K562 (cell line): ENCODE data around the gene AMT. TPM values are rescaled to one million over a fixed set of nuclear protein-coding genes. Genes with fewer than 3 reads are reported as not detected.

Experiments
- ATAC-seq: fragments of 200-7000 bp; cut with Tn5 transposase; 3 replicates; pipeline ENCODE4 v1.9.1; 2020; ENCODE audit warnings: moderate library complexity
- BruUV-seq: library from RNA; stranded (reverse); fragments of 400-500 nt; replicated peaks from 2 replicates; lab custom pipeline; 2021; lab: Mats Ljungman, UMichigan
- CTCF ChIA-PET: fragments of 300-600 bp; formaldehyde crosslinking; extraction: SDS; loops from one replicate; lab custom pipeline; 2021; ENCODE audit warnings: low intra/inter-chr PET ratio; lab: Yijun Ruan, JAX
- POLR2A ChIA-PET: fragments of 300-600, 350-650 bp; sonication (Branson Sonifier 250); formaldehyde crosslinking; extraction: SDS; loops from one replicate; lab custom pipeline; 2021; ENCODE audit warnings: antibody characterized with exemption, inconsistent platforms; lab: Yijun Ruan, JAX
- DNase-seq, 4 experiments: peaks; one replicate each; pipeline versions ENCODE4 v3.0.0 to v3.0.0-alpha.2; 2011 to 2018; ENCODE audit warnings: low spot score in 3 of 4, mixed read lengths in 3 of 4; ENCODE audit errors: extremely low read depth in 1 of 4
- FAIRE-seq: peaks from 2 replicates; lab custom pipeline; 2011; peaks lifted over from hg19 to GRCh38; lab: Jason Lieb, UNC
- H2AFZ ChIP-seq: 2 replicates; pipeline ENCODE4 v1.6.0; 2011; ENCODE audit warnings: low read depth, low read length, control low read depth, inconsistent platforms
- H3K27ac ChIP-seq: fragments of 200-600 bp; 3 replicates; pipeline ENCODE4 v1.8.0; 2011; ENCODE audit warnings: low read depth, mild to moderate bottlenecking, control low read depth, inconsistent platforms, low read length, moderate library complexity, mixed read lengths; ENCODE audit errors: extremely low read depth
- H3K27me3 ChIP-seq, 2 experiments: fragments of 300-600 bp in 1 of 2; 2 replicates in 1 of 2; 3 replicates in 1 of 2; pipeline versions ENCODE4 v1.6.0 to v1.8.0; 2011; ENCODE audit warnings: inconsistent platforms in 2 of 2, low read length in 2 of 2, mild to moderate bottlenecking in 1 of 2, mixed read lengths in 1 of 2, moderate library complexity in 1 of 2; ENCODE audit not compliant: control insufficient read depth in 2 of 2, insufficient read depth in 2 of 2
- H3K36me3 ChIP-seq: fragments of 300-600 bp; 3 replicates; pipeline ENCODE4 v1.8.0; 2011; ENCODE audit warnings: mild to moderate bottlenecking, low read length, inconsistent platforms; ENCODE audit not compliant: control insufficient read depth, insufficient read depth
- H3K4me1 ChIP-seq, 2 experiments: fragments of 200-600 bp in 1 of 2; replicated peaks in 1 of 2; 2 replicates in 1 of 2; 3 replicates in 1 of 2; pipeline versions ENCODE4 v1.5.1 to v1.8.0; 2011; ENCODE audit warnings: inconsistent platforms in 2 of 2, low read length in 2 of 2, mild to moderate bottlenecking in 1 of 2, mixed read lengths in 1 of 2, moderate library complexity in 1 of 2; ENCODE audit not compliant: control insufficient read depth in 2 of 2, insufficient read depth in 2 of 2
- H3K4me2 ChIP-seq: 2 replicates; pipeline ENCODE4 v1.6.1; 2011; ENCODE audit warnings: low read length, control low read depth, inconsistent platforms, mixed read lengths; ENCODE audit not compliant: insufficient read depth
- H3K4me3 ChIP-seq: fragments of 200-600 bp; sonication (generic), shearing (Covaris generic); 2 replicates; pipeline ENCODE4 v1.5.1; 2016; ENCODE audit warnings: control low read depth, inconsistent platforms
- H3K79me2 ChIP-seq: fragments of 200-600 bp; 3 replicates; pipeline ENCODE4 v1.8.0; 2011; ENCODE audit warnings: low read length, inconsistent platforms; ENCODE audit not compliant: control insufficient read depth, insufficient read depth
- H3K9ac ChIP-seq, 2 experiments: 2 replicates each; pipeline versions ENCODE4 v1.6.0 to v1.6.1; 2011; ENCODE audit warnings: low read depth in 2 of 2, low read length in 2 of 2, control low read depth in 1 of 2, inconsistent platforms in 1 of 2, mild to moderate bottlenecking in 1 of 2, mixed read lengths in 1 of 2; ENCODE audit not compliant: insufficient read depth in 1 of 2
- H3K9me1 ChIP-seq: one replicate; pipeline ENCODE4 v1.6.0; 2011; ENCODE audit warnings: inconsistent platforms, mild to moderate bottlenecking, low read length, moderate library complexity; ENCODE audit not compliant: control insufficient read depth, insufficient read depth
- H3K9me3 ChIP-seq: replicated peaks from 2 replicates; pipeline ENCODE4 v1.5.1; 2011; ENCODE audit warnings: low read depth, low read length, inconsistent platforms; ENCODE audit not compliant: control insufficient read depth, insufficient read depth
- H4K20me1 ChIP-seq: replicated peaks from 2 replicates; pipeline ENCODE4 v1.6.1; 2011; ENCODE audit warnings: low read length, inconsistent platforms, mixed read lengths; ENCODE audit not compliant: control insufficient read depth, insufficient read depth
- AFF1 ChIP-seq, 2 experiments: fragments of 450-650 bp; IDR thresholded peaks; 2 replicates each; pipeline ENCODE4 v1.6.1; 2018; ENCODE audit warnings: mild to moderate bottlenecking in 2 of 2, low read depth in 1 of 2; ENCODE audit not compliant: partially characterized antibody in 2 of 2
- ASH1L ChIP-seq: fragments of 450-650 bp; IDR thresholded peaks from 2 replicates; pipeline ENCODE4 v1.6.1; 2018; ENCODE audit warnings: borderline replicate concordance, mild to moderate bottlenecking, low read depth; ENCODE audit not compliant: partially characterized antibody
- BRD9 ChIP-seq: fragments of 450-650 bp; IDR thresholded peaks from 2 replicates; pipeline ENCODE4 v1.6.1; 2018; ENCODE audit warnings: low read depth; ENCODE audit not compliant: partially characterized antibody
- MXD1 ChIP-seq: fragments of 250-450 bp; sonication (Bioruptor Pico); IDR thresholded peaks from 2 replicates; pipeline ENCODE4 v1.8.0; 2021; ENCODE audit warnings: borderline replicate concordance, mild to moderate bottlenecking, moderate library complexity; ENCODE audit not compliant: poor library complexity, severe bottlenecking
- ZNF780A ChIP-seq: fragments of 250-450 bp; sonication (Bioruptor Pico); IDR thresholded peaks from 2 replicates; pipeline ENCODE4 v1.5.0; 2021; ENCODE audit warnings: mild to moderate bottlenecking
- WGBS: fragments of 100-300 bp; shearing (Covaris generic); methylation state at CpG from one replicate; pipeline ENCODE4 v1.1.6; 2016; ENCODE audit warnings: low coverage, mixed read lengths; ENCODE audit not compliant: insufficient coverage; ENCODE audit errors: missing lambda C conversion rate; 5-methylcytosine and 5-hydroxymethylcytosine counted together
- in situ Hi-C: fragments of 300-500 bp; cut with MboI; formaldehyde crosslinking; loops from 4 replicates; pipeline ENCODE4 v1.15.0; 2018; ENCODE audit warnings: inconsistent platforms, mixed read lengths
- intact Hi-C: fragments of 100-400 bp; cut with micrococcal nuclease; formaldehyde crosslinking; loops from 2 replicates; pipeline ENCODE4 v1.14.2; 2022
- polyA plus RNA-seq, 8 experiments: library from polyadenylated mRNA; depleted of rRNA in 4 of 8; stranded (reverse) in 5 of 8; unstranded in 3 of 8; fragments of >200 nt; fragmentation: Nextera tagmentation in 2 of 8; fragmentation: Illumina TruSeq in 1 of 8; extraction: Ambion mirVana in 2 of 8; extraction: Trizol in 1 of 8; gene quantifications; 2 replicates each; pipeline versions ENCODE4 v1.2.1 to v1.2.3, GENCODE V29; 2011 to 2014; ENCODE audit warnings: inconsistent platforms in 1 of 8, missing spikeins in 1 of 8
- total RNA-seq, 7 experiments: library from RNA; depleted of rRNA in 6 of 7; stranded (reverse); fragments of >200 nt in 6 of 7; fragmentation: Illumina TruSeq in 2 of 7; extraction: Trizol in 2 of 7; gene quantifications; 2 replicates each; pipeline versions ENCODE4 v1.2.1 to v1.2.3, GENCODE V29; 2011 to 2021; ENCODE audit warnings: low replicate concordance in 1 of 7
- TF ChIP-seq, protein P1 (sequence below), 2 experiments: fragments of 450-650 bp in 1 of 2; sonication (generic) in 1 of 2; formaldehyde crosslinking in 1 of 2; IDR thresholded peaks in 1 of 2; conservative IDR thresholded peaks in 1 of 2; 2 replicates each; pipeline versions ENCODE4 v1.6.1 to v1.8.1; 2016 to 2023; ENCODE audit warnings: mild to moderate bottlenecking in 2 of 2, moderate library complexity in 2 of 2, inconsistent platforms in 1 of 2, missing genetic modification reagents in 1 of 2
- TF ChIP-seq, protein P2 (sequence below): fragments of 150-350 bp; IDR thresholded peaks from 2 replicates; pipeline ENCODE4 v1.6.1; 2014; ENCODE audit warnings: low read depth, mild to moderate bottlenecking, low read length, borderline replicate concordance

AMT gene
- total and polyA plus RNA-seq, 9 of the 15 experiments (the other 6 are each of a cell fraction or from before 2014, with no cell fraction given): 0.14 to 2.1 (median 0.52) TPM

- TF ChIP-seq, protein P1, sequence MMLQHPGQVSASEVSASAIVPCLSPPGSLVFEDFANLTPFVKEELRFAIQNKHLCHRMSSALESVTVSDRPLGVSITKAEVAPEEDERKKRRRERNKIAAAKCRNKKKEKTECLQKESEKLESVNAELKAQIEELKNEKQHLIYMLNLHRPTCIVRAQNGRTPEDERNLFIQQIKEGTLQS (IDR thresholded peaks at IDR 0.05): peak; percentile 47
- TF ChIP-seq, protein P1 (CRISPR knock-in tag; conservative IDR thresholded peaks at IDR 0.05): no peak
- TF ChIP-seq, protein P2, sequence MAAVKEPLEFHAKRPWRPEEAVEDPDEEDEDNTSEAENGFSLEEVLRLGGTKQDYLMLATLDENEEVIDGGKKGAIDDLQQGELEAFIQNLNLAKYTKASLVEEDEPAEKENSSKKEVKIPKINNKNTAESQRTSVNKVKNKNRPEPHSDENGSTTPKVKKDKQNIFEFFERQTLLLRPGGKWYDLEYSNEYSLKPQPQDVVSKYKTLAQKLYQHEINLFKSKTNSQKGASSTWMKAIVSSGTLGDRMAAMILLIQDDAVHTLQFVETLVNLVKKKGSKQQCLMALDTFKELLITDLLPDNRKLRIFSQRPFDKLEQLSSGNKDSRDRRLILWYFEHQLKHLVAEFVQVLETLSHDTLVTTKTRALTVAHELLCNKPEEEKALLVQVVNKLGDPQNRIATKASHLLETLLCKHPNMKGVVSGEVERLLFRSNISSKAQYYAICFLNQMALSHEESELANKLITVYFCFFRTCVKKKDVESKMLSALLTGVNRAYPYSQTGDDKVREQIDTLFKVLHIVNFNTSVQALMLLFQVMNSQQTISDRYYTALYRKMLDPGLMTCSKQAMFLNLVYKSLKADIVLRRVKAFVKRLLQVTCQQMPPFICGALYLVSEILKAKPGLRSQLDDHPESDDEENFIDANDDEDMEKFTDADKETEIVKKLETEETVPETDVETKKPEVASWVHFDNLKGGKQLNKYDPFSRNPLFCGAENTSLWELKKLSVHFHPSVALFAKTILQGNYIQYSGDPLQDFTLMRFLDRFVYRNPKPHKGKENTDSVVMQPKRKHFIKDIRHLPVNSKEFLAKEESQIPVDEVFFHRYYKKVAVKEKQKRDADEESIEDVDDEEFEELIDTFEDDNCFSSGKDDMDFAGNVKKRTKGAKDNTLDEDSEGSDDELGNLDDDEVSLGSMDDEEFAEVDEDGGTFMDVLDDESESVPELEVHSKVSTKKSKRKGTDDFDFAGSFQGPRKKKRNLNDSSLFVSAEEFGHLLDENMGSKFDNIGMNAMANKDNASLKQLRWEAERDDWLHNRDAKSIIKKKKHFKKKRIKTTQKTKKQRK: no peak
Measured at GRCh38 chr3:49399461-49399860, 22.8 kb downstream of the AMT start (continued).

GRCh38 chr3:49397470-49397869, 24.8 kb downstream of the AMT start:
- ChIA-PET CTCF (no interaction called here), POLR2A (interaction anchor here (0.7 to 1.1 kb wide), 4 partner anchors 11 to 57 kb away, joined by 3 to 4 read pairs (median 4); partner anchors contain the start of gene USP4)
- Histone ChIP-seq H3K79me2 (peaks cover 90% of the 10 kb centered on the region), H3K4me1 (peaks cover 6 to 23% of the 10 kb centered on the region in 2 experiments; a peak in 3 of 5 replicates), H2AFZ (no peak overlapping the region), H3K9me1 (peaks cover 2% of the 10 kb centered on the region), H3K27ac (peak overlapping the region; percentile 11; the same call in 2 of the 3 replicates), H3K9ac (no peak overlapping the region), H3K4me3 (no peak overlapping the region), H4K20me1 (peaks cover 23% of the 10 kb centered on the region), H3K27me3 (no peaks in the 10 kb centered on the region), H3K9me3 (no peaks in the 10 kb centered on the region), H3K36me3 (peaks cover 45% of the 10 kb centered on the region), H3K4me2 (peak overlapping the region; percentile 33; the same call in 1 of the 2 replicates)
- ATAC-seq (peak; percentile 93), FAIRE-seq (peak; percentile 90), DNase-seq (peak in 3 of 4 experiments; percentile 31 to 74 (median 60))
- in situ Hi-C loops (no loop called here), intact Hi-C loops (no loop called here)
- 9% methylated on average over 4 of the region's 4 CpGs for WGBS
- no TSS peak for BruUV-seq
- TF ChIP-seq BRD9: peak; percentile 53
- no peak for TF ChIP-seq ZNF780A
- no peak for TF ChIP-seq ASH1L
- TF ChIP-seq AFF1 (IDR thresholded peaks at IDR 0.05; ENCODE audit: low read depth in 1 of 2, partially characterized antibody in 2 of 2): peak in 1 of 2 experiments; percentile 61
- no peak for TF ChIP-seq MXD1 (CRISPR knock-in tag)
